Cortex of kidney (tissue), 1 donor: ENCODE data around the gene ADRB2.
"Not testable (repeated sequence)": the region's sequence is repeated elsewhere in the genome, so short reads cannot be mapped to it uniquely, and the experiment has no call there.

ENCODE experiments used
- DNase-seq: peaks from one replicate; lab custom pipeline; 2025; lab: John Stamatoyannopoulos, UW

ADRB2 gene

DNA sequence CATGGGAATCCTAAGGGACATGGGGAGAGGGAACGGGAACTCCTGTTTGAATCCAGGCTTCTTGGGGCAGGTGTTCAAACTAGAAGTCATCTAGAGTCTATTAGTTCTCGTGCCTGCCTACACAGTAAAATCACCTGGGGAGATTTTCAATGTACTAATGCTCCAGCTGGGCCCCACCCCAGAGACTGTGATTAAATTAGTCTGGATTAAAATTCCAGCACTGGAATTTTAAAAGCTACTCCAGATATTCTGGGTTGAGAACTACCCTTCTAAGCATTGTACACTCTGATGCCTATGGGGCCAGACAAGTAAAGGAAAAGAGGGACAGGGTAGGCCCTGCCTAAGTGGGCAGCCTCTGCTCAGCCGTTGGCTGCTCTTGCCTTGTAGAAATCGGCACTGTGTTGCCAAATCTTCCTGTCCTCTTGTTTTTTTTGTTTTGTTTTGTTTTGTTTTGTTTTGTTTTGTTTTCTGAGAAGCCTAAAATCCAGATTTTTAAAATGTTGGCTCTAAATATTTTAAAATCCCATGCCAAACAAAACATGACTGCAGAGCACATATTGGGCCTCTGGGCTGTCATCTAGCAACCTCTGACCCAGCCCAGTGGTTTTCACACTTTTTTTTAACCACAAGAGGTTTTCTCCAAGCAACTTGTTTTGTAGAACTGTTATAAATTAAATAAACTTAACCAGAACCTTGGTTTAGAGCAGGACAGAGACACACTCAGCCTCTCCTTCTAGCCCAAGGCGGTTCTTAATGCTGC lies 29.0 kb downstream of the ADRB2 start:
- no peak for DNase-seq

DNA sequence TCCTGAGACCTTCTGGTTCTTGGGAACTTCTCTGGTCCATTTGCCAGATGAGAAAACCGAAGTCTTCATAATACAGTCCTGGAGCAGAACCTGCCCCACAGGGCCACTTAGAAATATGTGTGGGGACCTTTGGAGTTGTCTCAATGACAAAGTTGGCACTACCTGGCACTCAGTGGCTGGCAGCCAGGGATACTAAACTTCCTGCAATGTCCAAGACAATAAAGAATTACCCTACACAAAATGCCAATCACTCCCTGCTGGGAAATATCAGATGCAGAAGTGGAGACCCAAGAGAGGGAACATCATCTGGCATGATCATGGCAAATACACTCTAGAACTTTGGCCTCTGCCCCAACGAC lies 29.6 kb downstream of the ADRB2 start:
- DNase-seq: no peak

DNA sequence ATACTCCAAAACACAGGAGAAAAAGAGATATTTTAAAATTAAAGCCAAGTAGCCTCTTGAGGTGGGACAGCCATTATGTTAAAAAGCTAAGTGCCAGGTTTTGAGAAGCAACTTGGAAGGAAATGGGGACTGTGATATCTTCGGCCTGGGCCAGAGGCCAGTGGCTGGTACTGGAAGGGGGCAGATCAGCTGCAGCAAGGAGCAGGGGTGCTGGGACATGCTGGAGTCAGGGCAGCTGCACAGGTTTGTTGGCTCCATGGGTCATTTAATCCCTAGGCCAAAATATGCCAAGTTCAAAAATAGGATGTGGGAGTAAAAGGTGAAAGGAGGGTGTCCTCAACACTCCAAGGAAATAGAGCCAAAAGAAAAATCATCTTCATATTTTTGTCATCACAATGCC lies 30.0 kb downstream of the ADRB2 start:
- no peak for DNase-seq

DNA sequence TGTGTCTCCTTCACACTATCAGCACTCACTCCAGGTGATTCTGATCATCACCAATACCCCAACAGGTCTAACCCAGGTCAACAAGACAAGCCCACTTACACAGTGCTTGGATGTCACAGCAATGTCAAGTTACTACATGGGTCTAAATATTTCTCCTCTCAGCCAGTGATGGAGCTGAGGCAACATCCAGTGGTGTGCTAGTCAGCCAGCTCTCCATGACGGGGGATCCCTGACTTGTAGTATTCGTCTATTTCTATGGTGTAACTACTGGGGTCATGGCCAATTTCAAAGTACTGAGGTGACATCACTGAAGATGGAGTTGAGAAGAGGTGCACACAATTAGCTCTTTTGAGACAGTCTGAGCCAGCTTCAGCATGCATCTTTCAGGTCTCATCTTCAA lies 31.1 kb downstream of the ADRB2 start:
- no peak for DNase-seq

DNA sequence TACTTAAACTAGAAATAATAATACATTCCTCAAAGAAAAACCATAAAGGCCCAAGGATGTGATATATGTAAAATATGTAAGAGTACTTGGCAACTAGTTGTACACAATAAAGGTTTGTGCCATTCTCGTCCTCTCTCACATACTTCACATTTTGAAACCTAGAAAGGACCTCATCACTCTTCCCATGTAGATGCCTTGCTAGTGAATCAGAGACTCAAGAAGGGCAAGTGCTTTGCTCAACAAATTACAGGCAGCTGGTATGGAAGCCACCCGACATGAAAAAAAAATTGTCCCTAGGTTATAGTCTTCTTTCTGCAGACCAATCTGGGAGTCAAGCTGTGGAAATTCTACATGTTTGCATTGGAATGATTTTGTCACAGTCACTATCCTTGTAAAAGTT lies 31.7 kb downstream of the ADRB2 start:
- DNase-seq: no peak

DNA sequence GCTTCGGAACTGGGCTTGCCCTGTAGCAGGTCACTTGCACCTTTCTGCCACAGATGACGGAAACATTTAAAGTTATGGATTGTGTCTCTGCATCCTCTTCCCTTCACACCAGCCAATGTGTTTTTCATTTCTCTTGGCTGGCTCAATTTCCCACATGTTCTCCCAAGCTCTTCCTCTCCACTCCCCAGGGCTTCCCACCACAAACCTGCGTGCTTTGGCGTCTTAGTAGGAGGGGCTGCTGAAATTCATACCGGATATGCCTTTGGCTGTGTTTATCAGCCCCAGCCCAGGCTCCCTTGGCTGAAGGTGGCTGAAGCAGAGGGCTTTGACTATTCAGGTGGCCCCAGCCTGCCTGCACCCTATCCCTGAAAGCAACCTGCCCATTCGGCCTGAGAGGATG lies 32.1 kb downstream of the ADRB2 start:
- no peak for DNase-seq

DNA sequence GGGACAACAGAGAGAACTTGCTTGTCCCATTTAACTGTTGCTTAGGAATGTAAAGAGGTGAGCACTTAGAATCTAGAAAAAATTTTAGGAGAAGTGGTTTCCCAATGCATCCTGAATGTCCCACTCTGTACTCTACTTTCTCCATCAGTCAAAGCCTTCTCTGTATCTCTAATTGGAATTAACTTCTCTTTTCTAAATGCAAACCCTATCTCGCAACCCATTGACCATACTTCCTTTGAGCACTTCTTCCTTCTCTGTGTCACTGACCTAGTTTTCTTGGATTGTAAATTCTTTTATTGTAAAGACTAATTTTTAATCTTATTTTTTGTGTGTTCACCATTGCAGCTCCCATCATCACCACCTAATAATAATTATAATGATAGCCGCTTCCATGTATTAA lies 33.3 kb downstream of the ADRB2 start:
- no peak for DNase-seq

DNA sequence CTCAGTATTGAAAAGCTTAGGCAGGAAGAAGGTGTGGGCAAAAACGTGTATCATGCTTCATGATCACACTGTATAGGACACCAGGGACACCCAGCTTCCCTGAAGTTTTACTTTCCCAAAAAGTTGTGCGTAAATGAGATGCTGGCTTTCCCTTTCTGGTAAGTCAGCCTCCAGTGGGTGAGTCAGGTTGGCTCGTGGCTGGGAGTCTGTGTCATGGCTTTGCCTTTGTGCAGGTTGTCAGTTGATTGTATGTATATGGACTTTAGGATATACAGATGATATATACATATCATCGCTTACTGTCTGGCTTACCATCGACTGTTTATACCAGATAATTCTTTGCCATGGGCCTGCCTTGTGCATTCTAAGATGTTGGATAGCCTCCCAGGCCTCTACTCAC lies 34.2 kb downstream of the ADRB2 start:
- DNase-seq: no peak

DNA sequence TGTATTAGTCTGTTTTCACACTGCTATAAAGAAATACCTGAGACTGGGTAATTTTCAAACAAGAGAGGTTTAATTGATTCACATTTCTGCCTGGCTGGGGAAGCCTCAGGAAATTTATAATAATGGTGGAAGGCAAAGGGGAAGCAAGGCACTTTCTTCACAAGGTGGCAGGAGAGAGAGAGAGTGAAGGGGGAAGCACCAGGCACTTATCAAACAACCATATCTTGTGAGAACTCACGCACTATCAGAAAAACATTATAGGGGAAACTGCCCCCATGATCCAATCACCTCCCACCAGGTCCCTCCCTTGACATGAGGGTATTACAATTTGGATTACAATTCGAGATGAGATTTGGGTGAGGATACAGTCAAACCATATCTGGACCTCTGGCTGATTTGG lies 34.7 kb downstream of the ADRB2 start:
- no peak for DNase-seq

DNA sequence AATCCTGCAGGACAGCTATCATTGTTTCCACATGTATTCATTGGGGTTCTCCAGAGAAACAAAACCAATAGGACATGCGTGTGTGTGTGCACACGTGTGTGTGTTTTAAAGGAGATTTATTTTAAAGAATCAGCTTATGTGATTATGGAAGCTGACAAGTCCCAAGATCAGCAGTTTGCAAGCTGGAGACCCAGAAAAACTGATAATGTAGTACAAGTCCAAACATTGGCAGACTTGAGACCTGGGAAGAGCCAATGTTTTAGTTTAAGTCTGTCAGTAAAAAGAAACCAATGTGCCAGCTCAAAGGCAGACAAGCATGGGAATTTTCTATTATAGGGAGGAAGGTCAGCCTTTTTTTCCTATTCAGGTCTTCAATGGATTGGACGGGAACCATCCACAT lies 35.3 kb downstream of the ADRB2 start:
- DNase-seq: no peak

DNA sequence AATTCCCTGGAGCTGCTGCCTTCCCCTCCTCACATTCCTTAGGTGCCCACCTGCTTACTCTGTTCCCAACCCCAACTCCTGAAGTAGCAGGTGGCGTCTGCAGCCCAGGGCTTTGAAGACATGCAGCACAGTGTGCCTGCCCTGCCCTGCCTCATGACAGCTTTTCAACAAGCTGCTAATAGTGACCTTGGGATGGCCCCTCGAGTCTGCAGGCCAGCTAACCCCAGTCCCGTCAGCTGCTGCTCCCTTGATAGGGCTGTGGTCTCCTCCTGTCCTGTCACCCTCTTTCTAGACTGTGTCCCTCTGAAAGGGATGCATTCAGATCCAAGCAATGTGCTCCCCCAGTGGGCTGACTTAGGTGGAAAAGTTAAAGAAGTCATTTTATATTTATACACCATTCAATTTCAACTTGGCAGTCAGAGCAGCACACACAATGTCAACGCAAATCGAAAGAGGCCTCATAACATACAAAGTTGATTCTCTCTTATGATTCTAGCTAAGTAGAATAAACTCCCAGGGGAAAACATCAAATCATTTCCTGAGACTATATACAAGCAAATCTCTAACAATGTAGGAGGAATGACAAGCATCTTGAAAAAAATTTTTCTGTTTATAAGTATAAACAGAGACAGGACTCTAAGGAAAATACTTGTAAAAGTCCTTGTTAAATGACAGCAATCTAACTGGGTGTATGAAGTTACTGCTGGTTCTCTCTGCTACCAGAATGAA lies 37.9 kb downstream of the ADRB2 start:
- DNase-seq: no peak

DNA sequence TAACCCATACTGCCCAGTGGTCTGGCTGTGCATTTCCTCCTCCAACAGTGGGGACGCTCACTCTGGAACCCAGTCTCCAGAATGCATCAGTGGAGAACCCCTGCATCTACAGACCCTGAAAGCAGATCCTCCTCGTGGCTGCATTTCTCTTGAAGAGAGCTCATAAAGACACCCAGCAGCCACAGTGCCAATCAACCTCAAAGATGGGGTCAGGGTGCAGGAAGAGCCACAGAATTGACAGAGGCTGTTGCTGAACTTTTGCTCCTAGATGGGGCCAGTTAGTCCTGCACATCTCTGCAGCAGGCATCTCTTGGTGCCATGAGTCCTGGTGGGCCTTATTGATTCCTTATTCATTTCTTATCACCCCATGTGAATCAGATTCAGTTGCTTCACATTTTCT lies 39.6 kb downstream of the ADRB2 start:
- no peak for DNase-seq

DNA sequence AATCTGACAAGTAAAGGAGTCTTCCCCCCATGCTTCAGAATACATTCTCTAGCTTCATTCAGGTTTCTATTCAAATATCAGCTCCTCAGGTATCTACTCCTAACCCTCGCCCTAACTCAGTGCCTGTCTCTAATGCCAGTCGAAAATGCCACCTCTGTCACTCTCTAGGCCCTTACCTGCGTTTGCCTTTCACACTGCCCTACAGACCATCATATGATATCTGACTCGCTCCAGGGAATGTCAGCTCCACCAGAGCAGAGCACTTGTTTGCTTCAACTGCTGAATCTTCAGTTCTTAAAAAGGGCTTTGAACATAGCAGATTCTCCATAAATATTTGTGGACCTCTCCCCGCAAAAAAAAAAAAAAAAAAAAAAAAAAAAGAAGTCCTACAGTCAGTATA lies 46.7 kb downstream of the ADRB2 start:
- no peak for DNase-seq

DNA sequence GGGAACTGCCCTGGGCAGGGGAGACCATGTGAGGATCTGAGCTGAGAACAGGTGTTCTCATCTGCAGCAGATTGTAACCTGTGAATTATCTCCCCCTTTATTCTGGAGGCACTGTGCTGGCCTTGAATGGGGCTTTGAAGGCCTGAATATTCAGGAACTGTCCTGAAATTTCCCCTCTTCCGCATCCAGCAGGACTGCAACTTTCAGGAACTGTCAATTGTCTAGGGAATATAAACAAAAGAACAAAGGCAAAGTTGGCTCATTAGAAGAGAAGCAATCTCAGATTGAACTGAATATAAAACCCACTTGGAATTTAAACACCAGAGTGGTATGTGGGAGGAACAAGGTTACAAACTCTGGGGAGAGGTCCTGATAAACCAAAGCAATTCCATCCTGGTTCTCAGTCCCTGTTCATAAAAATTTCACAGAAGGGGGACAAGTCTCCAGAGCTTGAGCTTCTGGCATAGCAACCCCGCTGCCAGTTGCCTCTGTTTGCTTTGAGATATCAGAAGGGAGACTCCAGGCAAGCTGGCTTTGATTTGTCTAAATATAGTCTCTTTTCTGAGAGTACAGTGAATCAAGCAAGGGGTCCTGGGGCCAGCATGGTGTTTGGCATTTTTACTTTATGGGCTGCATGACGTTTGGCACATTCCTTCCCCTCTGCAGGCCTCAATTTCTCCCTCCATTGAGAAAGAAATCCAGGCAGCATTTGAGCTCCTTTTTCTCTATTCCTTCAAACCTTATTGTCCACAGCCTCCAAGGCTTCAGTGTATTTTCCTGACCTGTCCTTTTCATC lies 47.5 kb downstream of the ADRB2 start:
- no peak for DNase-seq

DNA sequence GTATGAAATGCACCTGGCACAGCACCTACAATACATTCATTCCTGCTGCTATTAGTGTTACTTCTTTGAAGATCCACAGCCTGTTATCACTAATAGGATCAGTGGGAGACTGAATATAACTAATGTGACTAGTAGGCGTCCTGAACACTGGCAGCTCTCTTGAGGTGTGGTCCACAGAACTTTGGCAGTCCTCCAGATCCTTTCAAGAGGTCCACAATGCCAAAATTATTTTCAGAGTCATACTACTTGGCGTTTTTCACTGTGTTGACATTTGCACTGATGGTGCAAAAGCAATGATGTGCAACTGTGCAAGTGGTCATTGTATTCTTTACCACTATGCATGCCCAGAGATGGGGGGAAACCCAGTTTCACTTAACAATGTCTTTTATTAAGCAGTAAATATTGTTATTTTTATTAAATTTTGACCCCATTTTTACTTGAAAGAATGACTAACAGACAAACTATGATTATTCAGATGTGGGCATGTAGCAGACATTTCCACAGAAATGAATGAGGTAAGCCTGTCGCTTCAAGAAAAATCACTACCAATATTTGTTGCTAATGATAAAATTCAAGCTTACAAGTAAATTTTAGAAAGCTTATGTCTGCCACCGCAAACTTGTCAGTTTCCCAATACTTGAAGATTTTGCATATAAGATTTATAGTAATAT lies 48.9 kb downstream of the ADRB2 start:
- DNase-seq: no peak

DNA sequence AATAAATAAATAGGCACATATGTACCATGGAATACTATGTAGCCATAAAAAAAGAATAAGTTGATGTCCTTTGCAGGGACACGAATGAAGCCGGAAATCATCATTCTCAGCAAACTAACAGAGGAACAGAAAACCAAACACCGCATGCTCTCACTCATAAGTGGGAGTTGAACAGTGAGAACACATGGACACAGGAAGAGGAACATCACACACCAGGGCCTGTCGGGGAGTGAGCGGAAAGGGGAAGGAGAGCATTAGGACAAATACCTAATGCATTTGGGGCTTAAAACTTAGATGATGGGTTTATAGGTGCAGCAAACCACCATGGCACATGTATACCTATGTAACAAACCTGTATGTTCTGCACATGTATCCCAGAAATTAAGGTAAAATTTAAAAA lies 51.0 kb downstream of the ADRB2 start:
- not testable (repeated sequence) for DNase-seq
